Neural cell (in vitro differentiated cells): Measurements from ENCODE around the gene ARMC9. TPM values are rescaled to one million over a fixed set of nuclear protein-coding genes. Genes with fewer than 3 reads are reported as not detected.

Experiments
- H2AFZ ChIP-seq: fragments of 200-600, 300-800 bp; sonication (generic), shearing (Covaris generic); 2 replicates; pipeline ENCODE4 v1.6.0; 2014; ENCODE audit warnings: low read depth, mild to moderate bottlenecking, antibody characterized with exemption, low read length, moderate library complexity
- H3F3A ChIP-seq: fragments of 200-600 bp; shearing (Covaris generic); 2 replicates; pipeline ENCODE4 v1.6.1; 2016; ENCODE audit warnings: mild to moderate bottlenecking, moderate library complexity, mixed read lengths, antibody characterized with exemption, low read length; ENCODE audit not compliant: insufficient read depth, poor library complexity, severe bottlenecking
- H3K27ac ChIP-seq: fragments of 200-600, 300-800 bp; sonication (generic), shearing (Covaris generic); 2 replicates; pipeline ENCODE4 v1.5.1; 2014; ENCODE audit warnings: mild to moderate bottlenecking, low read length, moderate library complexity
- H3K27me3 ChIP-seq: fragments of 300-800, 200-600 bp; sonication (generic), shearing (Covaris generic); 2 replicates; pipeline ENCODE4 v1.6.0; 2014; ENCODE audit warnings: mild to moderate bottlenecking, low read depth, low read length, moderate library complexity; ENCODE audit not compliant: insufficient read depth
- H3K36me3 ChIP-seq: fragments of 300-800, 200-600 bp; sonication (generic), shearing (Covaris generic); 2 replicates; pipeline ENCODE4 v1.5.1; 2014; ENCODE audit warnings: mild to moderate bottlenecking, antibody characterized with exemption, low read length, moderate library complexity; ENCODE audit not compliant: insufficient read depth
- H3K4me2 ChIP-seq: fragments of 300-800, 200-600 bp; sonication (generic), shearing (Covaris generic); 2 replicates; pipeline ENCODE4 v1.6.0; 2014; ENCODE audit warnings: mild to moderate bottlenecking, low read length
- H3K4me3 ChIP-seq: fragments of 300-800, 200-600 bp; sonication (generic), shearing (Covaris generic); 2 replicates; pipeline ENCODE4 v1.5.1; 2014; ENCODE audit warnings: mild to moderate bottlenecking, low read length, moderate library complexity
- H3K79me2 ChIP-seq: fragments of 200-600 bp; shearing (Covaris generic); replicated peaks from 2 replicates; pipeline ENCODE4 v1.6.0; 2014; ENCODE audit warnings: mild to moderate bottlenecking, low read length, moderate library complexity; ENCODE audit not compliant: insufficient read depth
- H3K9ac ChIP-seq: fragments of 300-800, 200-600 bp; sonication (generic), shearing (Covaris generic); 2 replicates; pipeline ENCODE4 v1.6.1; 2016; ENCODE audit warnings: mild to moderate bottlenecking, low read length, mixed read lengths
- H3K9me2 ChIP-seq: fragments of 200-600 bp; shearing (Covaris generic); 2 replicates; pipeline ENCODE4 v1.6.1; 2016; ENCODE audit warnings: mild to moderate bottlenecking, low read length, mixed read lengths; ENCODE audit not compliant: insufficient read depth
- H3K9me3 ChIP-seq: fragments of 200-600, 300-800 bp; sonication (generic), shearing (Covaris generic); 2 replicates; pipeline ENCODE4 v1.6.1; 2016; ENCODE audit warnings: mild to moderate bottlenecking, mixed run types, low read length, moderate library complexity, mixed read lengths
- H4K20me1 ChIP-seq: fragments of 200-600 bp; shearing (Covaris generic); 2 replicates; pipeline ENCODE4 v1.6.1; 2016; ENCODE audit warnings: mild to moderate bottlenecking, mixed run types; ENCODE audit not compliant: insufficient read depth
- CTCF ChIP-seq: fragments of 450-650 bp; IDR thresholded peaks from 2 replicates; pipeline ENCODE4 v1.5.1; 2014; ENCODE audit warnings: antibody characterized with exemption, mild to moderate bottlenecking, moderate library complexity; ENCODE audit not compliant: poor library complexity, severe bottlenecking
- EP300 ChIP-seq: fragments of 450-650 bp; conservative IDR thresholded peaks from 2 replicates; pipeline ENCODE4 v1.6.1; 2014; ENCODE audit warnings: antibody characterized with exemption, mild to moderate bottlenecking, moderate library complexity; ENCODE audit not compliant: poor library complexity, severe bottlenecking
- EZH2 ChIP-seq: fragments of 200-600, 300-800 bp; shearing (Covaris generic), sonication (generic); IDR thresholded peaks from 2 replicates; pipeline ENCODE4 v1.6.1; 2014; ENCODE audit warnings: antibody characterized with exemption, low read length, borderline replicate concordance, mild to moderate bottlenecking; ENCODE audit not compliant: insufficient read depth, poor library complexity, severe bottlenecking
- MXI1 ChIP-seq: fragments of 450-650 bp; conservative IDR thresholded peaks from 2 replicates; pipeline ENCODE4 v1.6.1; 2014; ENCODE audit warnings: antibody characterized with exemption, mild to moderate bottlenecking; ENCODE audit not compliant: poor library complexity, severe bottlenecking
- POLR2AphosphoS5 ChIP-seq: IDR thresholded peaks from 2 replicates; pipeline ENCODE4 v1.6.1; 2012
- RAD21 ChIP-seq: fragments of 450-650 bp; conservative IDR thresholded peaks from 2 replicates; pipeline ENCODE4 v1.6.1; 2014; ENCODE audit warnings: antibody characterized with exemption, mild to moderate bottlenecking, moderate library complexity
- REST ChIP-seq: IDR thresholded peaks from 2 replicates; pipeline ENCODE4 v1.6.1; 2012; ENCODE audit warnings: borderline replicate concordance
- SMC3 ChIP-seq: fragments of 450-650 bp; conservative IDR thresholded peaks from 2 replicates; pipeline ENCODE4 v1.6.1; 2014; ENCODE audit warnings: antibody characterized with exemption, mild to moderate bottlenecking, moderate library complexity; ENCODE audit not compliant: poor library complexity
- TAF1 ChIP-seq: IDR thresholded peaks from 2 replicates; pipeline ENCODE4 v1.6.1; 2012; ENCODE audit warnings: low read depth
- polyA plus RNA-seq: library from polyadenylated mRNA; depleted of rRNA; stranded (reverse); fragments of >200 nt; gene quantifications from 2 replicates; pipeline ENCODE4 v1.2.3, GENCODE V29; 2014

Gene ARMC9
- polyA plus RNA-seq, 1 donor from 2014 or later, result 13.9 TPM

GRCh38 chr2:231241755-231242507 lies 43.5 kb downstream of the ARMC9 start:
- TF ChIP-seq REST (no peak), MXI1 (no peak), EZH2 (no peak), SMC3 (no peak), TAF1 (no peak), EP300 (no peak), RAD21 (no peak), POLR2AphosphoS5 (no peak), CTCF (no peak)
- Histone ChIP-seq H2AFZ (no peak overlapping the region), H3K27ac (no peak overlapping the region), H3K4me2 (no peak overlapping the region), H3K9me2 (no peaks in the 10 kb centered on the region), H3K79me2 (no peaks in the 10 kb centered on the region), H3K36me3 (no peaks in the 10 kb centered on the region), H3K9me3 (no peaks in the 10 kb centered on the region), H3K27me3 (no peaks in the 10 kb centered on the region), H3K9ac (no peak overlapping the region), H4K20me1 (no peaks in the 10 kb centered on the region), H3K4me3 (no peak overlapping the region), H3F3A (no peaks in the 10 kb centered on the region)

- H3K27me3 ChIP-seq, result no peaks in the 10 kb centered on the region
- no peak overlapping the region for H3K27ac ChIP-seq
- TF ChIP-seq POLR2AphosphoS5 (no peak), EZH2 (no peak), SMC3 (no peak), EP300 (no peak), CTCF (no peak), RAD21 (no peak), REST (no peak), MXI1 (no peak), TAF1 (no peak)
- H3F3A ChIP-seq, result no peaks in the 10 kb centered on the region
- no peaks in the 10 kb centered on the region for H3K36me3 ChIP-seq
- no peak overlapping the region for H3K9ac ChIP-seq
- H3K4me3 ChIP-seq, result no peak overlapping the region
- H3K9me3 ChIP-seq, result no peaks in the 10 kb centered on the region
- H2AFZ ChIP-seq, result no peak overlapping the region
- no peak overlapping the region for H3K4me2 ChIP-seq
- no peaks in the 10 kb centered on the region for H3K9me2 ChIP-seq
- H3K79me2 ChIP-seq, result no peaks in the 10 kb centered on the region
- no peaks in the 10 kb centered on the region for H4K20me1 ChIP-seq
Observed at GRCh38 chr2:231243866-231244265, 45.4 kb downstream of the ARMC9 start.
